Endodermal cell (in vitro differentiated cells): ENCODE data around the gene TMEM150C. TPM values are rescaled to one million over a fixed set of nuclear protein-coding genes. Genes with fewer than 3 reads are reported as not detected.

Experiments used
- DNase-seq: peaks from one replicate; pipeline ENCODE4 v3.0.0-alpha.2; 2017
- H3K27ac ChIP-seq: 2 replicates; pipeline ENCODE4 v1.5.1; 2013; ENCODE audit warnings: mild to moderate bottlenecking, low read depth, low read length, moderate library complexity
- H3K27me3 ChIP-seq: 2 replicates; pipeline ENCODE4 v1.6.1; 2013; ENCODE audit warnings: mild to moderate bottlenecking, low read length, moderate library complexity; ENCODE audit not compliant: insufficient read depth, control insufficient read depth, poor library complexity, severe bottlenecking
- H3K36me3 ChIP-seq: 2 replicates; pipeline ENCODE4 v1.7.0; 2013; ENCODE audit warnings: mild to moderate bottlenecking, low read length, moderate library complexity; ENCODE audit not compliant: control insufficient read depth, insufficient read depth
- H3K4me1 ChIP-seq: one replicate; pipeline ENCODE4 v1.7.0; 2013; ENCODE audit warnings: low read length; ENCODE audit not compliant: control insufficient read depth, insufficient read depth
- H3K4me3 ChIP-seq: 2 replicates; pipeline ENCODE4 v1.5.1; 2013; ENCODE audit warnings: mild to moderate bottlenecking, low read length, moderate library complexity
- H3K9ac ChIP-seq: 2 replicates; pipeline ENCODE4 v1.6.1; 2013; ENCODE audit warnings: mild to moderate bottlenecking, low read length, moderate library complexity; ENCODE audit not compliant: poor library complexity, severe bottlenecking; ENCODE audit errors: extremely low read depth
- H3K9me3 ChIP-seq: 2 replicates; pipeline ENCODE4 v1.6.1; 2013; ENCODE audit warnings: mild to moderate bottlenecking, low read length, moderate library complexity; ENCODE audit not compliant: control insufficient read depth
- H3K27ac Mint-ChIP-seq: 2 replicates; pipeline ENCODE4 v1.8.0; 2020; ENCODE audit warnings: mixed read lengths
- H3K27me3 Mint-ChIP-seq: 2 replicates; pipeline ENCODE4 v1.8.0; 2021; ENCODE audit warnings: mild to moderate bottlenecking, mixed read lengths; ENCODE audit not compliant: insufficient read depth
- H3K36me3 Mint-ChIP-seq: 2 replicates; pipeline ENCODE4 v1.8.0; 2020; ENCODE audit warnings: low read depth, mixed read lengths
- H3K4me1 Mint-ChIP-seq: 2 replicates; pipeline ENCODE4 v1.8.0; 2020; ENCODE audit warnings: mixed read lengths
- H3K4me3 Mint-ChIP-seq: 2 replicates; pipeline ENCODE4 v1.8.0; 2020; ENCODE audit warnings: mild to moderate bottlenecking, moderate library complexity, mixed read lengths
- H3K9me3 Mint-ChIP-seq: 2 replicates; pipeline ENCODE4 v1.8.0; 2020; ENCODE audit warnings: mild to moderate bottlenecking, mixed read lengths
- CTCF ChIP-seq: fragments of 200-600 bp; sonication (generic); conservative IDR thresholded peaks from 2 replicates; pipeline ENCODE4 v1.5.0; 2021; ENCODE audit warnings: antibody characterized with exemption, mild to moderate bottlenecking
- WGBS, 2 experiments: methylation state at CpG; one replicate each; pipeline versions ENCODE4 v1.1.5 to v1.1.7; 2013; ENCODE audit warnings: missing lambda C conversion rate in 2 of 2, mixed read lengths in 1 of 2; ENCODE audit not compliant: insufficient coverage in 1 of 2, insufficient read length in 1 of 2; 5-methylcytosine and 5-hydroxymethylcytosine counted together
- total RNA-seq, 2 donors: library from RNA; stranded (reverse); fragmentation: NEBNext Ultra II Directional in 1 of 2; extraction: Animal tissue kit (Norgen Biotek cat#: 25700) in 1 of 2; gene quantifications; 2 replicates in 1 of 2; 3 replicates in 1 of 2; pipeline ENCODE4 v1.2.1, GENCODE V29; 2021

The TMEM150C gene
- total RNA-seq, 2 donors from 2014 or later, result 29.3 to 32.8 TPM

- TF ChIP-seq CTCF, result no peak
- Histone ChIP-seq H3K9ac (no peak overlapping the region), H3K36me3 (peaks cover 77% of the 10 kb centered on the region), H3K4me3 (no peak overlapping the region), H3K4me1 (no peaks in the 10 kb centered on the region), H3K9me3 (no peaks in the 10 kb centered on the region), H3K27ac (no peak overlapping the region), H3K27me3 (no peaks in the 10 kb centered on the region)
- no peaks in the 10 kb centered on the region for H3K9me3 Mint-ChIP-seq
- H3K36me3 Mint-ChIP-seq, result peaks cover 52% of the 10 kb centered on the region
- H3K4me1 Mint-ChIP-seq, result peaks cover 6% of the 10 kb centered on the region
- WGBS, 2 experiments, result 89 to 97% methylated on average over 8 to 10 of the region's 10 CpGs
- DNase-seq, result no peak
- no peaks in the 10 kb centered on the region for H3K27me3 Mint-ChIP-seq
- no peak overlapping the region for H3K4me3 Mint-ChIP-seq
- H3K27ac Mint-ChIP-seq, result no peak overlapping the region
These were observed 70.4 kb downstream of the TMEM150C start for GRCh38 chr4:82491251-82491960.

- no peaks in the 10 kb centered on the region for H3K27me3 Mint-ChIP-seq
These were observed 71.8 kb downstream of the TMEM150C start for GRCh38 chr4:82489987-82490386.

GRCh38 chr4:82489076-82489475 is 72.7 kb downstream of the TMEM150C start:
- no peak overlapping the region for H3K9ac ChIP-seq
- no peak for TF ChIP-seq CTCF
- H3K27ac ChIP-seq, result no peak overlapping the region
- H3K4me3 ChIP-seq, result no peak overlapping the region
- no peaks in the 10 kb centered on the region for H3K4me1 ChIP-seq
- no peaks in the 10 kb centered on the region for H3K9me3 ChIP-seq
- H3K27me3 Mint-ChIP-seq, result no peaks in the 10 kb centered on the region
- peaks cover 69% of the 10 kb centered on the region for H3K36me3 ChIP-seq
- H3K9me3 Mint-ChIP-seq, result no peaks in the 10 kb centered on the region
- peaks cover 20% of the 10 kb centered on the region for H3K4me1 Mint-ChIP-seq
- no peaks in the 10 kb centered on the region for H3K27me3 ChIP-seq
- 46% methylated on average over 1 of the region's 1 CpG; no CpG with 5 or more reads in 1 of the 2 experiments for WGBS, 2 experiments
- H3K27ac Mint-ChIP-seq, result no peak overlapping the region
- H3K4me3 Mint-ChIP-seq, result no peak overlapping the region
- peaks cover 34% of the 10 kb centered on the region for H3K36me3 Mint-ChIP-seq
- DNase-seq, result no peak

More at GRCh38 chr4:82489987-82490386, 71.8 kb downstream of the TMEM150C start:
- H3K4me3 ChIP-seq, result no peak overlapping the region
- H3K9me3 ChIP-seq, result no peaks in the 10 kb centered on the region
- H3K27me3 ChIP-seq, result no peaks in the 10 kb centered on the region
- H3K4me1 Mint-ChIP-seq, result peaks cover 13% of the 10 kb centered on the region
- no peak for DNase-seq
- H3K9me3 Mint-ChIP-seq, result no peaks in the 10 kb centered on the region
- H3K27ac ChIP-seq, result no peak overlapping the region
- WGBS, 2 experiments, result 78 to 90% methylated on average over 7 to 8 of the region's 8 CpGs
- H3K9ac ChIP-seq, result no peak overlapping the region
- no peaks in the 10 kb centered on the region for H3K4me1 ChIP-seq
- H3K36me3 ChIP-seq, result peaks cover 72% of the 10 kb centered on the region
- peaks cover 41% of the 10 kb centered on the region for H3K36me3 Mint-ChIP-seq
- no peak overlapping the region for H3K4me3 Mint-ChIP-seq
- no peak overlapping the region for H3K27ac Mint-ChIP-seq
- no peak for TF ChIP-seq CTCF
